GM12878 (cell line): ENCODE data around the gene PTS.

ENCODE experiments used
- CREB1 ChIP-seq: IDR thresholded peaks from 2 replicates; pipeline ENCODE4 v1.6.1; 2012; ENCODE audit warnings: low read depth, mild to moderate bottlenecking, inconsistent platforms
- CTCF ChIP-seq, 3 experiments: IDR thresholded peaks in 2 of 3; conservative IDR thresholded peaks in 1 of 3; 2 replicates each; pipeline ENCODE4 v1.5.1; 2011; ENCODE audit warnings: low read depth in 3 of 3, low read length in 3 of 3, mild to moderate bottlenecking in 3 of 3, control low read depth in 2 of 3, moderate library complexity in 2 of 3, inconsistent platforms in 1 of 3, mixed read lengths in 1 of 3; ENCODE audit not compliant: control insufficient read depth in 2 of 3, insufficient read depth in 1 of 3; ENCODE audit errors: extremely low read depth in 1 of 3
- EGR1 ChIP-seq, 2 experiments: IDR thresholded peaks; 1 replicate in 1 of 2; 2 replicates in 1 of 2; pipeline ENCODE4 v1.6.1; 2011 to 2012; ENCODE audit warnings: low read depth in 2 of 2, low read length in 2 of 2, borderline replicate concordance in 1 of 2, mild to moderate bottlenecking in 1 of 2, moderate library complexity in 1 of 2
- ELK1 ChIP-seq: IDR thresholded peaks from 2 replicates; pipeline ENCODE4 v1.6.1; 2012; ENCODE audit warnings: low read depth, low read length, improper control_type of control experiment
- FOXM1 ChIP-seq: IDR thresholded peaks from 2 replicates; pipeline ENCODE4 v1.6.1; 2012; ENCODE audit warnings: low read depth, mild to moderate bottlenecking, inconsistent platforms, low read length, moderate library complexity
- IRF3 ChIP-seq: fragments of 450-650 bp; IDR thresholded peaks from 2 replicates; pipeline ENCODE4 v1.6.1; 2014; ENCODE audit warnings: mild to moderate bottlenecking
- MTA2 ChIP-seq: fragments of 450-650 bp; IDR thresholded peaks from 2 replicates; pipeline ENCODE4 v1.6.1; 2016; ENCODE audit warnings: low read depth, mild to moderate bottlenecking, moderate library complexity
- PBX3 ChIP-seq: IDR thresholded peaks from 2 replicates; pipeline ENCODE4 v1.6.1; 2011; ENCODE audit warnings: mild to moderate bottlenecking, low read depth, low read length, moderate library complexity; ENCODE audit not compliant: insufficient replicate concordance
- POLR2A ChIP-seq: IDR thresholded peaks from 2 replicates; pipeline ENCODE4 v1.6.1; 2011; ENCODE audit warnings: low read depth, mild to moderate bottlenecking, low read length
- POLR2AphosphoS2 ChIP-seq: IDR thresholded peaks from 2 replicates; pipeline ENCODE4 v1.6.1; 2011; ENCODE audit warnings: low read depth, mild to moderate bottlenecking, low read length, improper control_type of control experiment, moderate library complexity
- POLR2AphosphoS5 ChIP-seq: IDR thresholded peaks from 2 replicates; pipeline ENCODE4 v1.6.1; 2011; ENCODE audit warnings: mild to moderate bottlenecking, low read length, inconsistent platforms
- RFX5 ChIP-seq: IDR thresholded peaks from 2 replicates; pipeline ENCODE4 v1.6.1; 2011; ENCODE audit warnings: low read depth, low read length, improper control_type of control experiment
- SUZ12 ChIP-seq: fragments of 200-600 bp; sonication (generic); IDR thresholded peaks from one replicate; pipeline ENCODE4 v1.6.1; 2018; ENCODE audit warnings: antibody characterized with exemption, mild to moderate bottlenecking; ENCODE audit not compliant: unreplicated experiment
- USF1 ChIP-seq: IDR thresholded peaks from 2 replicates; pipeline ENCODE4 v1.6.1; 2011; ENCODE audit warnings: borderline replicate concordance, low read depth, mild to moderate bottlenecking, moderate library complexity, mixed read lengths, low read length; ENCODE audit not compliant: insufficient read depth; ENCODE audit errors: extremely low read length

DNA sequence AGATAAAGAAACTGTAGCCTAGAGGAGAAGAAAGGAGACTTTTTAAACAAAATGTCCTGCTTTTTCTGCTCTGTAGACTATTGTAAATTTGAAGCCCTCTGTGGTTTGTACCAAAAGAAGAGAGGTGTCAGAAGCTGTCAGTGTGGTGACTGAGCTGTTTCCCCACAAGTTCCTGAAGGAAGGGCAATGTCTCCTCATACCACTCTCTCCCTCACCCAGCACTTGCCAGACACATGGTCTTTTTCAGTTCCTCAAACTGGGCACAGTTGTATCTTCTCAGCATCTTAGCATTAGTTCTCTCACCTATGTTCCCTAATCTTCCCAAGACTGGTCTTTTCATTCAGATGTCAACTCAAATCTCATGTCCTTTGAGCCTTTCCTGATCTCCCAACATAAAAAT lies 46.6 kb upstream of the PTS start:
- TF ChIP-seq USF1 (no peak), EGR1 (IDR thresholded peaks at IDR 0.05; ENCODE audit: borderline replicate concordance in 1 of 2, low read depth in 2 of 2, low read length in 2 of 2) (no peak), POLR2AphosphoS2 (no peak), POLR2AphosphoS5 (no peak), FOXM1 (no peak), IRF3 (no peak), CREB1 (no peak), RFX5 (no peak), SUZ12 (no peak), ELK1 (no peak), PBX3 (no peak), POLR2A (no peak), MTA2 (no peak), CTCF (IDR thresholded peaks at IDR 0.05 in 2 of 3, conservative IDR thresholded peaks at IDR 0.05 in 1 of 3; ENCODE audit: control insufficient read depth in 2 of 3, extremely low read depth in 1 of 3, insufficient read depth in 1 of 3, low read depth in 3 of 3, low read length in 3 of 3) (no peak)
